Epidermal melanocyte (primary cell): ENCODE data around the gene ELAVL1.

Source experiments
- DNase-seq: peaks from one replicate; pipeline ENCODE4 v3.0.0; 2011; ENCODE audit warnings: low spot score; ENCODE audit not compliant: insufficient read length

Gene ELAVL1

DNA sequence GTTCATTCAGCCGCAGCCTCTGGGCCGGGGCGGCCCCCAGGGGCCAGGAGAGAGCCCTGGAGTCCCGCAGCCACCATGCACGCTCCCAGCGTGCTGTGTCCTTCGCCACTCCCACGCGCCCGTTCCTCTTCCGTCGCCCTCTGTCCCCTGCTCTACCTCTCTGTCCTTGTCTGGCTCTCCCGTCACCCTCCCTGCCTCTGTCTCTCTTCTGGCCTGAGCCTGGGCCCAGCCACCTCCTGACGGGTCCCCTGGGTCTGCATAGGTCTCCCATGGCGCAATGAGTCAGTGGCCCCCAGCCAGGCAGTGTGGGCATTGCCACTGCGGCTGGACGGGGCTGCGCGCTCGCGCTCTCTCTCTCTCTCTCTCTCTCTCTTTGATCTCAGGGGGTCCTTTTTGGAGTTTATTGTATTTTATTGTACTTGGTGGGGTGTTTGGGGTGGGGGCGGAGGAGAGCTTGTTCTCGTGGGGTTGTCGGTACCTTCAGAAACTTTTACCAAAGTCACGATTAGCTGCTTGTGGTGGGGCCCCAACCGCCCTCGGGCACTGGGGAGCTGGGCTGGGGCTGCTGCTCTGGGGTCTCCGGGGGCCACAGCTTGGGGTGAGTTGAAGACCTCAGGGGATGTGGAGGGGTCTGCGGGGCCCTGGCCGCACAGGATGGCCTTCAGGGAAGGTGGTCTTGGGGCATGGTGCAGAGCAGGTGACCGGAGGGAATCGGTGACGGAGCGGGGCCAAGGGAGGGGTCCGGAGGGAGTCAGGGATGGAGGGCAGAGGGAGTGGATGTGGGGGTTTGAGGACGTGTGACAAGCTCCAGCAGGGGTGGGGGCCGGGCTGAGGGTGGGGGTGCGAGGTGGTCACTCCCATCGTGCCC is 92.5 kb downstream of the ELAVL1 start:
- DNase-seq: no peak

DNA sequence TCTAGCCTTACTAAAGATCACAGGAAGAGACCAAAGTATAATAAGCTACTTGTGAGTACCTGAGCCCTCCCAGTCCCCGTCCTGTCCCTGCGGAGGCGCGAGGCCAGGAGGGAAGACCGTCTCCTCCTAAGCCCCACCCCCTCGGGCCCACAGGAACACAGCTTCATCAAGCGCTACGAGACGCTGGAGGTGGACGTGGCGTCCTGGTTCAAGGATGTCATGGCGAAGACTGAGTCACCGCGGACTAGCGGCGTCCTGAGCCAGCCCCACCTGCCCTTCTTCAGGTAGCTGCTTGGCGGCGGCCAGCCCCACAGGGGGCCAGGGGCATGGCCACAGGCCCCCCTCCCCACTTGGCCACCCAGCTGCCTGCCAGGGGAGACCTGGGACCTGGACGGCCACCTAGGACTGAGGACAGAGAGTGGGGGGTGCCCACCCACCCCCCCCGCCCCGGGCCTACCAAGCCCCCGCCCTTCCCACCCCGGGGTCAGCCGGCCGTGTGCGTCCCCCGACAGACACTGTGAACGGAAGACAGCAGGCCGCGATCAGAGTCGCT is 93.2 kb downstream of the ELAVL1 start:
- no peak for DNase-seq

DNA sequence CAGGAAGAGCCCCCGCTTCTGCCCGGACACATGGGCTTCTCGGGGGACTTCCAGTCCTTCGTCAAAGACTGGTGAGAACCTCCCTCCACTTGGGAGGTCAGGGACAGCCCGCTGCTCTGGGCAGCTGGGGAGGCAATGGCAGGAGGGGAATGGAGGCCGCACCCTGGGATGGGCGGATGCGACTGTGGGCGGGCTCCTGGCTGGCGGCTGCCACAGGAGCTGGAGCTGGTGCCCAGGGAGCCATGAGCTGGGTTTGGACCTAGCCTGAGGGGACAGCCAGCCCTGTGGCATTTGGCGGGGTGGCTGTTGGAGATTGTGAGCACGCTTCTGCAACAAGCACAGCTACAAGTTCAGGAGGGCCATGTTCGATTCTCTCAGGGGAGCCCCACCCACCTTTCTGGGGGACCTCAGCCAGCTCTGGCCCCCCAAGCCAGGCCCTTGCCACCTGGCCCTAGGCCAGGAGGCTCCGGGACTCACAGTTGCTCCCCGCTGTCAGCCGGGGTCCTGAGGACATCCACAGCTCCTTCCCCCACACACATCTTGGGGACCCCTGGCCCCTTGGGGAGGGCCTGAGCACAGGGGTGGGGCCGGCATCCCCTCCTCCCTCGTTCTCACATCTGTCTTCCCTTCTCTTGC is 93.8 kb downstream of the ELAVL1 start:
- no peak for DNase-seq

- no peak for DNase-seq
These were observed 94.9 kb downstream of the ELAVL1 start for GRCh38 chr19:7910321-7911161.

DNA sequence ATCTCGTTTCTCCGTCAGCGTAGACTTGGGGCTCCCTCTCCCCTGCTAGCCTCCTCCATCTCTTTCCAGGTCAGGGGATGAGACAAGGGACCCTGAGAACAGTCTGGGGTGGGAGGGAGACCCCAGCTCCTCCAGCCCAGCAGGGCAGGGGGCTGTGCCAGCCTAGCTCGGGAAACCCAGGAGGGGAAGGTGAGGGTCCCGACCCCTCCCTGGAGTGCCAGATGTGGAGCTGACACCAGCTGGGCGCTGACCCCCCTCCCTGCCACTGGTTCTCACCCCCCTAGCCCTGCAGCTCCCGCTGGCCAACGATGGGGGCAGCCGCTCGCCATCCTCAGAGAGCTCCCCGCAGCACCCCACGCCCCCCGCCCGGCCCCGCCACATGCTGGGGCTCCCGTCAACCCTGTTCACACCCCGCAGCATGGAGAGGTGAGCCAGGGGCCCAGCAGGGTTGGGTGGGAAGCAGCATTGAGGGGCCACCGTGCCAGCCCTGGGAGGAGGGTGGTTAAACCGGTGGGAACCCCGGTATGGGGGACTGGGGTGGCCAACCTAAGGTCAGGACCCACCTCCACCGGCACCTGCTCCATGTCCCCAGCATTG is 95.9 kb downstream of the ELAVL1 start:
- DNase-seq: no peak

DNA sequence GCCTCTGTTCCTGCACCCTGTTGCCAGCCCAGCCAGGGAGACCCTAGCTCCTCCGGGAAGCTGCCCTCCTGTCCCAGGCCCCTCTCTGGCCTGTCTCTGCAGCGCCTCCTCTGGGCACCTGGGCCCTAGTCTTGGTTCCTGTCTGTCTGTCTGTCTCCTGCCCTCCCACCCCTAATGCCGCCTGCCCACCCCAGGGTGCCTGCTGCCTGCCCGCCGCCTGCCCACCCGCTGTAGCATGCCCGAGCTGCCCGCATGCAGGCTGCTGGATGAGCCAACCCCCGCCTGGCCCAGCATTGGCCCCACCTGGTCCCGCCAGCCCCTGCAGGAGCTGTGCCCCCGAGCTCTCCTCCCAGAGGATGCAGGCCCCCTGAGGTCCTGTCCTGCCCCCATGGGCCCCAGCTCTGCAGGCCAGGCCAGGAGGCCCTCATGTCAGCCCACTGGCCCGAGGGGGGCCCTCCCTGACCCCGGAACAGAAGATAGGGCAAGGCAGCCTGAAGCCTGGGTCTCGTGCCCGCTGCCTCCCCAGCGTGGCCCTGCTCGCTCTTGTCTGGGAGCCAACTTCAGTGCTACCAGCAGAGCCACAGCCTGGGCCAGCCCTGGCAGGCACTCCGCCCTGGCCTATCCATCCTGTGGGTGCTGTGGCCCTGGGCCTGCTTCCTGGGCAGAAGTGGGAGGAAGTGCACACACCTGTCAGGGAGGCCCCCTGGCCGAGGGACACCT is 96.5 kb downstream of the ELAVL1 start:
- DNase-seq: no peak
